GM18502 (cell line): ENCODE data around the gene CD3G.

Experiments used
- ATAC-seq: cut with Tn5 transposase; IDR thresholded peaks from one replicate; pipeline ENCODE4 v1.9.1; 2021; ENCODE audit warnings: mild to moderate bottlenecking; ENCODE audit not compliant: unreplicated experiment, poor library complexity

The CD3G gene

DNA sequence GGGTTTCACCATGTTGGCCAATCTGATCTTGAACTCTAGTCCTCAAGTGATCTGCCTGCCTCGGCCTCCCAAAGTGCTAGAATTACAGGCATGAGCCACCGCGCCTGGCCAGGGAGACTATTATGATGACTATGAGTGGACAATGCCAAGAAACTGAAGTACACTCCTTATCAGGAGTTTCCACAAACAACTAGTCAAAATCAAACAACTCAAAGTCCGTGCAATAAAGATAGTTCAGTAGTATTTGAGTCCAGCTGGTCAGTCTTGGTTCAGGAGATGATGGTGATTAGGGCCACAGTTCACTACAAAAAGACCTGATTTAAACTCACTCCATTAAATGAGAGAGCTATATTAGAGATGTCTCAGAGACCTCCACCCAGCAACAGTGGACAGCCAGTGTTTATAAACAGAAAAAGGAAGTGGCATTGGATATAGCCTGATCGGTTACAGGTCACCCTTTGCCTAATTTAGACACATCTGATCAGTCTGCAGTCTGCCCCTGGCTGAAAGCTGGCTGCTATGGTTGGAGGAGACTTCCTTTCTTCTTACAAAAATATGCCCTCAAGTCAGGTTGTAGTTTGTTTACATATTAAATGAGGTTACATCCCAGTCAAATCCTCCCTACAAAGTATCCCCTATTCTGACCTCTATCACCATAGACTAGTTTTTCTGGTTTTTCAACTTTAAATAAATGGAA, 22.6 kb upstream of the CD3G start:
- no peak for ATAC-seq

GRCh38 chr11:118322721-118323120, 21.4 kb upstream of the CD3G start:
- no peak for ATAC-seq

DNA sequence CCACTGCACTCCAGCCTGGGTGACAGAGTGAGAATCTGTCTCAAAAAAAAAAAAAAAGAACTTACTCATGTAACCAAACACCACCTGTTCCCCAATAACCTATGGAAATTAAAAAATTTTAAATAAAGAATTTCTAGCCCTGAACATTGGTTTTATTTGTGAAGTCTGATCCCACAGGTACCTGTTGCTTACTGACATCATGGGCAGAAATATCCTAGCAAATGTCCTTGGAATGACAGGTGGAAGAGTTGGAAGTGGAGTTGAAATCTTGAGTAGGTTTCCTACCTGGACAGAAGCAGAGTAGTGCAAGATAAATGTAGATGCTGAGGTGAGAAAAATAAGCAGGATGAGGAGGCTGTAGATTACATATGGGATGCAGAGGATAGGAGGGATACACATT, 18.9 kb upstream of the CD3G start:
- no peak for ATAC-seq

GRCh38 chr11:118328745-118329144, 15.4 kb upstream of the CD3G start:
- ATAC-seq: no peak

- no peak for ATAC-seq
Measured at GRCh38 chr11:118334745-118335144, 9.4 kb upstream of the CD3G start.

GRCh38 chr11:118338637-118339061, 5.5 kb upstream of the CD3G start:
- no peak for ATAC-seq

GRCh38 chr11:118339281-118339961, 4.7 kb upstream of the CD3G start:
- ATAC-seq: no peak

DNA sequence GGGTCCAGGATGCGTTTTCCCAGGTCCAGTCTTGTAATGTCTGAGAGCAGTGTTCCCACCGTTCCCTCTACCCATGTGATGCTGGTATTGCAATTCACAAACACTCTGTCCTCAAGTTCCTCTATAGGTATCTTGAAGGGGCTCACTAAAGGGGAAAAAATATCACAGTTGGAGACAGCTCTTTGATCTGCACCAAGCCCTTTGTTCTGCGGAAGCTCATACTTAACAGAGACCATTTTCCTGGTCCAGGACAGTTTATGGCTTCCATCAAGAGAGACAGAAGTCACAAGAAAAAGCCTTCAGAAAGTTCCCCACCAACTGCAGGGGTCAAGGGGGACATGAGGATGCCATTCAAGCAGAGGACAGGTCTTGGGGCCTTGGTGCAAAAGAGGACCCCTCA, 3.7 kb upstream of the CD3G start:
- ATAC-seq: no peak

DNA sequence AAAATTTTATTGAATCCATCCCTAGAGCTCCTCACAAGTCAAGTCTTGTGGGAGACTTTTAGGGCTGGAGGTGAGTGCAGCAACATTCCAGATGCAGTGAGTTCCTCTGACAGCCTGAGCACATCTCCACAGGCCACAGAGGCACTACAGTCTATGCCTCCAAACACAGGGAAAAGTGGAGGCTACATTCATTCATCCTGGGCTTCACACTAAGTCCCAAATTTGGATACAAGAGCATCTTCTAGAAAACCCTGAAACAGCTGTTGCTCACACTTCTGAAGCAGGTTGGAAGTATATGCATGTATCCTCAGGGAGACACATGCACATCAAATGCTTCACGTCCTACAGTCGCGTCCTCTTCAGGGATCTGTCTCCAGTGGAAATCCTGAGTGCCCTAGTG, 2.9 kb upstream of the CD3G start:
- no peak for ATAC-seq

DNA sequence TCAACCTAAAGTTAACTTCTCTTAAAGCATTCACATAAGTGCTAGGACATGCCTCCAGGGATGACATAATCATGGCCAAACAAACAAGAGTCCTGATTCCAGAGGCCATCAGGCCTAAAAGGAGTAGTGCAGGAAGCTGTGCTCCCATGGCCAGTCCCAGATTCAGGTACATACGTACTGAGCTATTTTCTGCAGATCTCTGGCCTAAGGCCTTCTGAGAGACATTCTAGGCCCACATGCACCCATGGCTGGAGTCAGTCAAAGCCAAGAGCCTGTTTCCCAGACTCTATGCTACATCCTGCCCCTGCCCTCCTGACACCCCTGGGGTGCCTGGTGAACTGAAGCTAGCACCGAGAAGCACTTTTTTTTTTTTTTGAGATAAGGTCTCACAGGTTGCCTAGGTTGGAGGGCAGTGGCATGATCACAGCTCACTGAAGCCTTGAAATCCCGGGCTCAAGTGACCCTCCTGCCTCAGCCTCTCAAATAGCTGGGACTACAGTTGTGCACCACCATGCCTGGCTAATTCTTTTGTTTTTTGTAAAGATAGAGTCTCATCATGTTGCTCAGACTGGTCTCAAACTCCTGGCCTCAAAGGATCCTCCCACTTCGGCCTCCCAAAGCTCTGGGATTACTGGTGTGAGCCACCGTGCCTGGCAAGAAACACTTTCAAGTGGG, 2.2 kb upstream of the CD3G start:
- ATAC-seq: no peak

GRCh38 chr11:118342503-118343161, 1.5 kb upstream of the CD3G start, which contains the start of gene CD3D:
TSS of gene CD3D (minus strand) at chr11:118342705. CDS start at chr11:118342607, 98 bp downstream.
- ATAC-seq: no peak

- ATAC-seq: no peak
Measured at GRCh38 chr11:118343248-118343647, 896 bp upstream of the CD3G start.

GRCh38 chr11:118349475-118349874, 5.3 kb downstream of the CD3G start:
- no peak for ATAC-seq

DNA sequence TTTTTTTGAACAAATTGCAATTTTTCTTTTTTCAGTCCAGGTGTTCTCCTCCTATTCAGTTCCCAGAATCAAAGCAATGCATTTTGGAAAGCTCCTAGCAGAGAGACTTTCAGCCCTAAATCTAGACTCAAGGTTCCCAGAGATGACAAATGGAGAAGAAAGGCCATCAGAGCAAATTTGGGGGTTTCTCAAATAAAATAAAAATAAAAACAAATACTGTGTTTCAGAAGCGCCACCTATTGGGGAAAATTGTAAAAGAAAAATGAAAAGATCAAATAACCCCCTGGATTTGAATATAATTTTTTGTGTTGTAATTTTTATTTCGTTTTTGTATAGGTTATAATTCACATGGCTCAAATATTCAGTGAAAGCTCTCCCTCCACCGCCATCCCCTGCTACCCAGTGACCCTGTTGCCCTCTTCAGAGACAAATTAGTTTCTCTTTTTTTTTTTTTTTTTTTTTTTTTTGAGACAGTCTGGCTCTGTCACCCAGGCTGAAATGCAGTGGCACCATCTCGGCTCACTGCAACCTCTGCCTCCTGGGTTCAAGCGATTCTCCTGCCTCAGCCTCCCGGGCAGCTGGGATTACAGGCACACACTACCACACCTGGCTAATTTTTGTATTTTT, 9.1 kb downstream of the CD3G start:
- no peak for ATAC-seq

- ATAC-seq: no peak
Measured at GRCh38 chr11:118358071-118358470, 13.9 kb downstream of the CD3G start.

DNA sequence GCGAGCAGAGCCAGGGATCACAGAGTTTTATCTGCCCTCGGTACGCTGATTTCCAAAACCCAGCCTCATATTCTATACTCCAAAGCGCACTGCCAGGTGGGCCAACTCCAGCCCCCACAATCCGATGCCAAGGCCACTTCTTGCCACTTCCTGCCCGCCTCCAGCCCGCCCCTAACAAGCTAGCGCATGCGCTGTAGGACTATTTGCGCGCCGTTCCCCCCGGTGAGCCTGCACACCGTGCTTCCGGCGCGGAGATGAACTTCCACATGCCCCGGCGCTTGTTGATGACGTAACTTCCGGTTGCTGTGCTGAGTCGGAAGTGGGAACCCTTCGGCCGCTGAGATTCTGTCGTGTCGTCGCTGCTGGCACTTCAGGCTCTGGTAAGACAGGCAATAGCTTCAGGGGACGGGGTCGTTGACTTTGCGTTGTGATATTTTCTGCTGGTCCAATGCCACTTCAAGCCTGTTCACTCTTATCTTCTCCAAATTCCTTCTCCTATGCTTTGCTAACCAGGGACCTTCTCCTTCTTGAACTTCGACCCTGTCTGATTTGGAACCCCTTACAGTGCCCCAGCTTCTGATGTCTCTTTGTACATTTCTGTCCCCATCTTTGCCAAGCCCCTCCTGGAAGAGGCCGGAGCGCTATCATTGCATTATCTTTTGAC, 15.3 kb downstream of the CD3G start, which contains the start of gene UBE4A:
TSS of gene UBE4A (plus strand) at position 306 of the 664 bp plus-strand sequence. CDS start 5,481 bp downstream, outside the sequence.
- ATAC-seq: peak; percentile 93

DNA sequence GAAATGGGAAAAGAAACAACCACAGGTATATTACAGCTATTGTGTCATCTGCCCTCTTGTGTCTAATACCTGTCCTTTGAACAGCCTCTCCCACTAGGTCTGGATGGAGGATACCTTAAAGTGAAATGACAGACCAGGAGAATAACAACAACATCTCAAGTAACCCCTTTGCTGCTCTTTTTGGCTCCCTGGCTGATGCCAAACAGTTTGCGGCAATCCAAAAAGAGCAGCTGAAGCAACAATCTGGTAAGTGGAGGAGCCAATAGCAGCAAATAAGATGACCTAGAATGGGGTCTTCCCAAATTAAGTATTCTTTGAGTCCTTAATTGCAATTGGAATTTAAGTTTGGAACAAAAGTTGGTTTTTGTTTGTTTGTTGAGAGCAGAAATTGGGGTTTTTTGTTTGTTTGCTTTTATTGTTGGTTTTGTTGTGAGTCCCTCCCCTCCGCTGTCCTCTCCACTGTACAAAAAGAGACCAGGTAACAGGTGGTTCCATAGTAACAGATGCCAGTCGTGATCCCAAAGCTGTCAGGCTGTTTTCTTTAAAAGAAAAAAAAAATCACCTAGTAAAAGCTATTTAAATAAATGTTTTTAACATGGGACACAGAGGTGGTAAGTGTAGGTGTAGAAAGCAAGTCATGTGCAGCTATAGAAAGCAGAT, 20.9 kb downstream of the CD3G start:
- no peak for ATAC-seq

- ATAC-seq: no peak
Measured at GRCh38 chr11:118366287-118366686, 22.1 kb downstream of the CD3G start.

DNA sequence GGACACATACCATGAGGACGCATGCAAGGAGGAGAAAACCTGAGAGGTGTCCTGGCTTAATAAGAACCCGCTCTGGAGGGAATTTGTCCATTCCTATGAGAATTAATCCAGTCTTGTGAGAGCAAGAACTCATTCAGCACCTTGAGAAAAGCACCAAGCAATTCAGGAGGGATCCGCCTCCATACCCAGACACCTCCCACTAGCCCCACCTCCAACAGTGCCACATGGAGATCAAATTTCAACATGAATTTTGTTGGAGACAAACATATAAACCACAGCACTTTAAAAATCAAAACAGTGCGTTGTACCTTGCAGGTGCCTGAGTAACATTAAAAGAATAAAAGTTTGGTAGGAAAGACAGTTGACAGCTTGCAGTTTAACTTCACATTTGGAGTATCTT, 26.6 kb downstream of the CD3G start:
- ATAC-seq: no peak
